ENCODE results near the gene NMU.

Gene NMU

DNA sequence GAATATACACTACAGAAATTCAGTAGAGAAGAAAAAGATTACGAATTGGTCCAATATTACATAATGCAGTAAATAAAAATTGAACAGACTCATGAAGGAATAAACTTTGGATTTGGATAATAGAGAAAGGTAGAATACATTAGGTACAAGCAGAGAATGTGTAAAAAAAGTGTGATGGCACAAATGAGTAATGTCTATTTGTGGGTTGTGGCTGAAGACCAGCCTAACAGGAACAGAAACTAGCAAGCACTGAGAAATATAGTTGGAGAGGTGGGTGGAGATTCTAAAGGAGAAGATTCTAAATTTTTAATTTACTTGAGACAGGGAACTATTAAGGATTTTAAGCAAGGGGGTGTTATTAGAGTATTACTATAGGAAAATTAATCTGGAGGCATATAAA, 74.2 kb downstream of the NMU start:
- DNase-seq = no peak
- TF ChIP-seq GATA1 (IDR thresholded peaks at IDR 0.05; ENCODE audit: low read depth, low read length) = no peak
- TF ChIP-seq POLR2A (IDR thresholded peaks at IDR 0.05; ENCODE audit: low read length) = no peak

DNA sequence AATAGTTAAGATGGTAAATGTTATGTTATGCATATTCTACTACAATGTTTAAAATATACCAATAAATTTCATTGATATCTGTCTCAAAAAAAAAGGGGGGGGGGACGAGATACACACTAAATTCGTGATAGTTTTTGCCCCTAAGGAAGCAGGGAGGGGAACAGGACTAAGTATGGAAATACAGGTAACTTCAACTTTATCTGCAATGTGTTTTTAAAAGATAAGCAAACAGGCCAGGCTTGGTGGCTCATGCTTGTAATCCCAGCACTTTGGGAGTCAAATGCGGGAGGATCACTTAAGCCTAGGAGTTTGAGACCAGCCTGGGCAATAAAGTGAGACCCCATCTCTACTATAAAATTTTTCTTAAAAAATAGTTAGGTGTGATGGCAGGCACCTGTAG, 76.0 kb downstream of the NMU start:
- DNase-seq = no peak
- TF ChIP-seq GATA1 (IDR thresholded peaks at IDR 0.05; ENCODE audit: low read depth, low read length) (no peak), POLR2A (IDR thresholded peaks at IDR 0.05; ENCODE audit: low read length) (no peak)

- DNase-seq = peak; percentile 32 to 41
- TF ChIP-seq GATA1 (IDR thresholded peaks at IDR 0.05; ENCODE audit: low read depth, low read length) (no peak), POLR2A (IDR thresholded peaks at IDR 0.05; ENCODE audit: low read length) (no peak)
These were observed 81.6 kb downstream of the NMU start for GRCh38 chr4:55554453-55555030.

DNA sequence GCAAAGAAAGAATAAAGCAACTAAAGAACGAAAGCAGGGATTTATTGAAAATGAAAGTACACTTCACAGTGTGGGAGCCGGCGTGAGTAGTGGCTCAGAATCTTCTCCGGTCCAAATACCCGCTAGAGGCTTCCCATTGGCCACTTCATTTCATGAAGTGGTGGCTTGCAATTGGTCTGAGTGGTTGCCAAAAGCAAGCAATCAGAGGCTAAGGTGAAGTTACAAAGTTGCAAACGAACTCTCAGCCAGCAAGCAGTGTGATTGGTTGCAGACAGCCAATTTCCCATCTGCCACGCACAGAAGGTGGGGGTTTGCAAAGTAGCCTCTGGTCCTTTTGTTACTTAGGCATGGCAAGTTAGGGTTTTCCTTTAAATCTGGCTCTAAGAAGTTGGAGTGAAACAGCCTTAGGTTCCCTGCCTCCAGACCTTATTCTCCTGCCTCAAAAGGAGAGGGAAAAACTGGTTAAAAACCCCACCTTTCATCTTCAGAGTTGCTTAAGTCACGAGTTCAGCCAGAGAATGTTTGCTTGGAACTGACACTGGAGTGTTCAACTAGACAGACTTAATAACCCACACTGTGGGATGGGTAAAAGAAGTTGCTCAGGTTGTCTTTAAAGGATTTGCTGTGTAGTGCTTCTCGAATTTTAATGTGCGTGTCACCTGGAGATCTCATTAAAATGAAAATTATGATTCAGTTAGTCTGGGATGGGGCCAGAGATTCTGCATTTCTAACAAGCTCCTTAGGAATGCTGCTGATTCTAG, 82.5 kb downstream of the NMU start:
- DNase-seq = no peak
- no peak for TF ChIP-seq POLR2A (IDR thresholded peaks at IDR 0.05; ENCODE audit: low read length)
- TF ChIP-seq GATA1 (IDR thresholded peaks at IDR 0.05; ENCODE audit: low read depth, low read length) = no peak

GRCh38 chr4:55551964-55552363, 84.1 kb downstream of the NMU start:
- peak; percentile 17 to 21 for DNase-seq

DNA sequence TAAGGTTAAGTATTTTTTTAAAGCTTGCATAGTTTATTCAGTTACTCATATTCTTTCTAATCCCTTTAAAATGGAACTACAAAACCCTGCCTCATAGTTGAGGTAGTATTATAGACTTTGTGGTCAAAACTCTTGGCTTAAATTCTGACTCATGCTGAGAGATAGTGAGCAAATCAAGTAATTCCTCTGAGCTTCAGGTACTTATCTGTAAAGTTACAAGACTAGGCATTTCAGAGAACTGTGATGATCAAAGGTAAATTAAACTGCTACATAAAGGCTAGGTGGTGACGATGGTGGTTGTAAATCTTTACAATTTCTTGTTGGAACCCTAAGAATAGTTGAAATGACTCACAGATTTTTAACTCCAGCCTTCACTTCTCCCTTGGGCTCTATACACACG, 86.2 kb downstream of the NMU start:
- TF ChIP-seq POLR2A (IDR thresholded peaks at IDR 0.05; ENCODE audit: low read length) (no peak), GATA1 (IDR thresholded peaks at IDR 0.05; ENCODE audit: low read depth, low read length) (no peak)
- DNase-seq = no peak

DNA sequence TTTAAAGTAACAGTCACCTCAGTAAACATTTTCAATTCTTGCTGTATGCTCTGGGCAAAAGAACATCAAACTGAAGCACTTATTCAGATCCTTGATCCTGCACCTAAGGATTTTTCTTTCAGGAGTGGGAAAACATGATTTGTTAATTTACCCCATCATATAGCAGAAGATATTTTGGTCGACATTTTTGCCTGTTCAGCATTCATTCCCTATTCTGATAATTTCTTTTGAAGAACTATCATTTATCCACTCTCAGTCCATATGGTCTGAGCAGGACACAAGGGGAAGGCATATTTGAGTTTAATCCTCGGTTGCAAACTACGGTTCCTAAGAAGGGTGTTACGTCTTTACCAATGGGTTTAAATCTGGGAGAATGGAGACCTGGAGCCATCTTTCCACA, 88.2 kb downstream of the NMU start:
- DNase-seq = no peak
- TF ChIP-seq GATA1 (IDR thresholded peaks at IDR 0.05; ENCODE audit: low read depth, low read length) (no peak), POLR2A (IDR thresholded peaks at IDR 0.05; ENCODE audit: low read length) (no peak)

GRCh38 chr4:55547466-55547770, 88.7 kb downstream of the NMU start:
- DNase-seq = no peak
- TF ChIP-seq POLR2A (IDR thresholded peaks at IDR 0.05; ENCODE audit: low read length) (no peak), GATA1 (IDR thresholded peaks at IDR 0.05; ENCODE audit: low read depth, low read length) (no peak)

GRCh38 chr4:55546756-55547465, 89.2 kb downstream of the NMU start, which contains the start of gene CLOCK:
Gene CLOCK, minus strand, starts transcription at chr4:55546909. Its CDS starts 64,124 bp downstream, at chr4:55482785.
- no peak for TF ChIP-seq POLR2A (IDR thresholded peaks at IDR 0.05; ENCODE audit: low read length)
- TF ChIP-seq GATA1 (IDR thresholded peaks at IDR 0.05; ENCODE audit: low read depth, low read length) = no peak
- peak; percentile 83 to 90 for DNase-seq

DNA sequence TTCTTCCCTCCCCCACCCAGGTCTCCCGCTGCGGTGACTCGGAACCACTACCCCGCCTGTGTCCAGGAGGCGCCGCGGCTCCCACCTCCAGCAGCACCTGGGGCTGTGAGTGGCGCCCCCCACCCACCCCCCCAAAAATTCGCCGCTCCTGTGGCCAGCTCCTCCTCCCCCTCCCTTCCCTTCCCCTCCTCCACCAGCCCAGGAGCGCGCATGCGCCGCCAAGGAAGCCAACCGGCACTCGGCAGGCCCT, 89.7 kb downstream of the NMU start:
- no peak for DNase-seq

DNA sequence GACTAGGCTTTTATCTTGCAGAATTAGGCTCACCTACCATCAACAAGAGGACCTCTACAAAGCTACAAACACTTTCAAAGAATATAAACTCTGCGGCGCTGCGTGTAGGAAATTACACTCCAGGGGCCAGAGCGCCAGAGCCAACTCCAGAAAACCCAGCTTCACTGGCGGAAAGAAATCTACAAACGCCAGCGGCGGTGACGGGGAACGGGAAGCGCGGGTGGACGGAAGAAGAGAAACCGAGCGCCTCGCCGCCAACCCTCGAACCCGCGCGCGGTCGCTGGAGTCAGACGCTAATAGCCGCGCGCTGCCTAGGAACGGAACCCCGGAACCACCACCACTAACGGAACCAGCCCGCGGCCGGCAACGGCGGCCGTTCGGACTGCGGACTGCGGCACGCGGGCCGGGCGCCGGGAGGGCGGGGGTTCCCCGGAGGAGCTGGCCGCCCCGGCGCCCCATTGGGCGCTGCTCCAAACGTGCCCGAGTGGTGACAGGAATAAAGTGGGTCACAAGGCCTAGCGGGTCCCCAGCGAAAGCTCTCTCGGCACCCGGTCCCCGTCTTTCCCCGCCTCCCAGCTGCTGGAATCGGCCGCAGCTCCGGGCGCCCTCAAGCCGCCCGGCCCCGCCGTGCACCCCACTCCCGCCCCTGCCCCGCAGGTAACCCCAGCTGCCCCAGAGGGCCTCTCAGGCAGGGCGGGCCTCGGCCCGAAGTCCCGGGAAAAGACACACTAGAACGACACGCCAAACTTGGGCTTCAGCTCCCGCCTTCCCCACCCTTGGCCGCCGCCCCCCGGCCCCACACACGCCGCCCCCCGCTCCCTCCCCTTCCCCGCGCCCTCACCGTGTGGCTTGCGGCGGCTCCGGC, 90.2 kb downstream of the NMU start:
- TF ChIP-seq POLR2A (IDR thresholded peaks at IDR 0.05; ENCODE audit: low read length) = peak; percentile 44
- no peak for TF ChIP-seq GATA1 (IDR thresholded peaks at IDR 0.05; ENCODE audit: low read depth, low read length)
- peak; percentile 84 to 87 for DNase-seq

More for the DNA sequence above, 89.7 kb downstream of the NMU start:
- TF ChIP-seq GATA1 (IDR thresholded peaks at IDR 0.05; ENCODE audit: low read depth, low read length) (no peak), POLR2A (IDR thresholded peaks at IDR 0.05; ENCODE audit: low read length) (no peak)

Data from erythroblast (primary cell).